Uterus (tissue), 2 donors: ENCODE data around the gene IL21.

Experiments used
- CTCF ChIP-seq, 4 experiments: fragments of 200-600 bp in 2 of 4; fragments of 450-650 bp in 2 of 4; sonication (generic) in 2 of 4; IDR thresholded peaks; one replicate each; pipeline ENCODE4 v1.5.1; 2016 to 2019; ENCODE audit warnings: antibody characterized with exemption in 4 of 4, mild to moderate bottlenecking in 2 of 4, moderate library complexity in 1 of 4
- POLR2A ChIP-seq, 2 donors: fragments of 450-650 bp; IDR thresholded peaks; one replicate each; pipeline ENCODE4 v1.6.1; 2016; ENCODE audit warnings: antibody characterized with exemption in 2 of 2, mild to moderate bottlenecking in 1 of 2, moderate library complexity in 1 of 2

GRCh38 chr4:122658818-122659295, 38.0 kb upstream of the IL21 start:
- TF ChIP-seq CTCF (IDR thresholded peaks at IDR 0.05) (no peak), POLR2A (IDR thresholded peaks at IDR 0.05) (no peak)
